H54 (cell line): ENCODE results near the gene P2RX3.

Source experiments
- DNase-seq: peaks from one replicate; pipeline ENCODE4 v3.0.0; 2011; ENCODE audit warnings: low spot score, mixed read lengths; ENCODE audit not compliant: insufficient read length
- FAIRE-seq: peaks from 3 replicates; lab custom pipeline; 2011; peaks lifted over from hg19 to GRCh38; lab: Jason Lieb, UNC
- POLR2A ChIP-seq: IDR thresholded peaks from 2 replicates; pipeline ENCODE4 v1.6.1; 2011; ENCODE audit warnings: low read depth, mild to moderate bottlenecking, low read length

The P2RX3 gene

GRCh38 chr11:57407010-57407920 lies 69.1 kb downstream of the P2RX3 start:
- DNase-seq (no peak), FAIRE-seq (no peak)

GRCh38 chr11:57407941-57408475 lies 69.9 kb downstream of the P2RX3 start:
- no peak for FAIRE-seq
- no peak for TF ChIP-seq POLR2A
- DNase-seq = no peak

More at GRCh38 chr11:57407010-57407920, 69.1 kb downstream of the P2RX3 start:
- no peak for TF ChIP-seq POLR2A

- no peak for DNase-seq
- no peak for FAIRE-seq
- TF ChIP-seq POLR2A = no peak
Measured at GRCh38 chr11:57408771-57409170, 70.6 kb downstream of the P2RX3 start.

GRCh38 chr11:57409321-57410100 lies 71.4 kb downstream of the P2RX3 start:
- DNase-seq (no peak), FAIRE-seq (no peak)
- TF ChIP-seq POLR2A = no peak

GRCh38 chr11:57410287-57410686 lies 72.1 kb downstream of the P2RX3 start:
- no peak for FAIRE-seq
- DNase-seq = no peak
- no peak for TF ChIP-seq POLR2A

- TF ChIP-seq POLR2A = no peak
- FAIRE-seq (no peak), DNase-seq (no peak)
Measured at GRCh38 chr11:57413681-57414080, 75.5 kb downstream of the P2RX3 start.

- TF ChIP-seq POLR2A = no peak
- no peak for FAIRE-seq
- no peak for DNase-seq
Measured at GRCh38 chr11:57414612-57415212, 76.6 kb downstream of the P2RX3 start.

- no peak for FAIRE-seq
- no peak for TF ChIP-seq POLR2A
- no peak for DNase-seq
Measured at GRCh38 chr11:57416436-57416835, 78.3 kb downstream of the P2RX3 start.

- no peak for DNase-seq
- no peak for FAIRE-seq
- no peak for TF ChIP-seq POLR2A
Measured at GRCh38 chr11:57417056-57417455, 78.9 kb downstream of the P2RX3 start.

GRCh38 chr11:57418131-57418530 lies 80.0 kb downstream of the P2RX3 start:
- no peak for TF ChIP-seq POLR2A
- DNase-seq (no peak), FAIRE-seq (no peak)

GRCh38 chr11:57419146-57419545 lies 81.0 kb downstream of the P2RX3 start:
- DNase-seq = no peak
- no peak for FAIRE-seq

GRCh38 chr11:57421066-57421465 lies 82.9 kb downstream of the P2RX3 start:
- TF ChIP-seq POLR2A = no peak

More at GRCh38 chr11:57419146-57419545, 81.0 kb downstream of the P2RX3 start:
- TF ChIP-seq POLR2A = no peak

GRCh38 chr11:57421805-57422204 lies 83.7 kb downstream of the P2RX3 start:
- no peak for TF ChIP-seq POLR2A
- DNase-seq (no peak), FAIRE-seq (no peak)

More at GRCh38 chr11:57421066-57421465, 82.9 kb downstream of the P2RX3 start:
- no peak for DNase-seq
- FAIRE-seq = no peak
